DMS 273 (cell line): ENCODE data around the gene SDE2.
"Not testable (repeated sequence)": the region's sequence is repeated elsewhere in the genome, so short reads cannot be mapped to it uniquely, and the experiment has no call there.

ENCODE experiments used
- DNase-seq: peaks from one replicate; lab custom pipeline; 2025; ENCODE audit not compliant: unreplicated experiment; lab: John Stamatoyannopoulos, UW

Gene SDE2

DNA sequence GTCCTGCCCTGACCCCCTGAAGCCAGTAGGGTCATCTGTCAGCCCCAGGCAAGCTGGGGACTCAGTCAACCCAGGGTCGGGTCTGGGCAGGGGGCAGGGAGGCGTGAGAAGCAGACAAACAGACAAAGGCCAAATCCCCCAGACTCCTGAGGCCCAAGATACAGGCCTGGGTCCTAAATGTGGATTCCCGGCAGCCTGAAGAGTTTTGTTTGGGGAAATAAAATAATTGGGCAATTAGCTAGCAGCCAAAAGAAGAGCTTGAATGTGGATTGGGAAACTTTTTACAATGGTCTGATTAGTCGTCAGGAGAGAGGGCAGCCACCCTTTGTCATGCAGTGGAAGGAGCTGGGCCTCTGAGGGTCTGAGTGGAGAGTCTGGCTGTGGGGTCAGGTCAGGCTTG is 53.6 kb downstream of the SDE2 start:
- DNase-seq = no peak

DNA sequence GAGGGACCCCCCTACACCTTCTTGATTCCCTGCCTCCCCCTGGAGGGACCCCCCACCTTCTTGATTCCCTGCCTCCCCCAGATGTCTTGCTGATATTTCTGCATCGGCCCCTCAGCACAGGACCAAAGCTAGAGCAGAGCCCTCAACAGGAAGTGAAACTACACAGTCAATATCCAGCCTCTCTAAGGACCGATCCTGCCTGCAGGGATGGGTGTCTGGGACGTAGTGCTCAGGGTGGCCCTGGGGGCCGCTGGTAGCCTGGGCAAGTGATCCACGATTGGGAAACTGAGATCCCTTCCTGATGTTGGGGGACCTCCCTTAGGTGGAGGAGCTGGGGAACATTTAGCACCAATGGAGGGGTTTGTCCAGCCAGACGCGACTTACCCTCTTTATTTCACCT is 54.2 kb downstream of the SDE2 start:
- DNase-seq = no peak

DNA sequence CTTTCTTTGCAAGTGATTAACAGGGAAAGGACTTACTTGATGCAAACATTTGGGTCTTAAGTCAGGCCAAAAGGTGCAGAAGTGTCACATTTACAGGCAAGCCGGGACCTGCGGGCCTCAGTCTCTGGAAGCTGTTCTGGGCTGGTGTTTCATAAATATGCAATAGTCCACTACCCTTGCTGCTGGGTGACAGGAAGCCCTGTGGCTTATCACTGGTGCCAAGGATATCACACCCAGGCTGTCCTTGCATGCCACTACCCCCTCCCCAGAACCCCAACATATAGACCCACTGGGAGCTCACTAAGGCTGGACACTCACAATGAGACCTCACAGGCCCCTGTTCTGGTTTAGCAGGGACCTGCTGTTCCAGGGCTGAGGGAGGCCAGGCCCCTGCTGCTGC is 54.8 kb downstream of the SDE2 start:
- no peak for DNase-seq

DNA sequence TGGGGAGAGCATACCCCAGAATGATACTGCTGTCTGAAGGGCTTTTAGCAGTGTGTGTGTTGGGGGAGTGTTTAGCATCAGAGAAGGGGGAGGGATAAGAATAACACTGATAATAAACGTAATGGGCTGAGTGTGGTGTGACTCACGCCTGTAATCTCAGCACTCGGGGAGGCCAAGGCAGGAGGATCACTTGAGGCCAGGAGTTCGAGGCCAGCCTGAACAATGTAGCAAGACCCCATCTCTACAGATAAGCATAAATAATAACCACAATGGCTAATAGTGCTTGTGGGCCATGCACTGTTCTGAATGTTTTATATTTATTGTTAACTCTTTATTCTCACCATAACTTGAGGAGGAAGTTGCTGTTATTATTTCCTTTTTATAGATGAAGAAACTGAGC is 55.6 kb downstream of the SDE2 start:
- DNase-seq = no peak

DNA sequence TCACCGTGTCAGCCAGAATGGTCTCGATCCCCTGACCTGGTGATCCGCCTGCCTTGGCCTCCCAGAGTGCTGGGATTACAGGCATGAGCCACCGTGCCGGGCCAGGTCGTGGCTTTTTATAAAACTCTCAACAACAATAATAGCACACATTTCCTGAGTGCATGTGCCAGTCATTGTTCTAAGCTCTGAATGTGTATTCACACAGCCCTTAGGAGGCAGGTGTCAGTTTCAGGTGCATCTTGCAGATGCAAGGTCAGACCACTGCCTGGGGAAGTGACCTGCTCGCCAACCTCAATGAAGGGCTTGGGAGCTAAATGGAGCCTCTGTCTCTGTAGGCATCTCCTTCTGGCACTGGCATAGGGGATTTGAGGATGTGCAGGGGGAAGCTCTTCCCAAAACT is 56.6 kb downstream of the SDE2 start:
- DNase-seq = no peak

DNA sequence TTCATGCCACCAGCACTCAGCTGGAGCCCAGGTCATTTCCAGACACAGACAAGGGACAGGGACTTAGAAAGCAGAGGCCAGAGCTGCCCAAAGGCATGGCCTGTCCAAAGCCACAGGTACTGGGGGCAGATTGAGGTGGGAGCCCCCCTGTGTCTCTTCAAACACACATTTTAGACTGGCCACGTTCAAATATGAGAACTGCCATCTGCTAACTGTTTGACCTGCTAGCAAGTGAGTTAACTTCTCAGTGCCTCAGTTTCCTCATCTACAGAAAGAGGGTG is 57.3 kb downstream of the SDE2 start:
- DNase-seq = no peak

DNA sequence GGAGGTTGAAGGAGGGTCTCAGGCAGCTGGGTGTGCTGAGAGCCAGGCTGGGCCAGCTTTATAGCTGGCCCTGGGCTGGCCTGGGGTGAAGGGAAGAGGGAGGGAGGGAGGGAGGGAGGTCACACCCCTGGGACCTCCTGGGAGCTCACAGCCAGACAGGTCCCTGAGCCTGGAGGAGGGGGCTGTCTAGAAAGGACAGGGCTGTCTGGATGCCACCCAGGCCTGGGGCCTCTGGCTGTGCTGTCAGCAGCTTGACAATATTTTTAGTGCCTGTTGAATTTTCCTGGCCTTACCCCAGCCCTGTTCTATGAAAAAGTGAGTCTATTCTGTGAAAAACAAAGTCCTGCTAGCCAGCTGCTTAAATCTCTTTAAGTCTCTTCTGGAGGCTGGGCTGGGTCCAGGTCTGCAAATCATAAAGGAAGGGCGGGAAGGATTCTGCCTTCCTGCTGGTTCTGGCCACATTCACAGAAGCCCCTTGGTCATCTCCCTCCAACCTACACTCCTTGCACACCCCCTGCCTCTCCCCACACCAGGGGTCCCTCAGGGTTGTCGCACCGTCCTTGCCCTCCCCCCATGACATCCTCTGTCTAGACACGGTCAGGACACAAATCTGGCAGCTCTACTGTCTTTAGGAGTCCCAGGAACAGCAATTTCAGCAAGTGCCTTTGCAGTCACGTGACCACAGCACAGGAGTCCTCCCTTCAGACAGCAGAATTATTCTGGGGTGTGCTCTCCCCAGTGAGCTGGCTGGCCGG is 57.8 kb downstream of the SDE2 start, which contains the start of gene LEFTY2:
LEFTY2 (minus strand) TSS at position 34 of the 755 bp plus-strand sequence. CDS start 80 bp downstream, outside the sequence.
- DNase-seq = no peak

DNA sequence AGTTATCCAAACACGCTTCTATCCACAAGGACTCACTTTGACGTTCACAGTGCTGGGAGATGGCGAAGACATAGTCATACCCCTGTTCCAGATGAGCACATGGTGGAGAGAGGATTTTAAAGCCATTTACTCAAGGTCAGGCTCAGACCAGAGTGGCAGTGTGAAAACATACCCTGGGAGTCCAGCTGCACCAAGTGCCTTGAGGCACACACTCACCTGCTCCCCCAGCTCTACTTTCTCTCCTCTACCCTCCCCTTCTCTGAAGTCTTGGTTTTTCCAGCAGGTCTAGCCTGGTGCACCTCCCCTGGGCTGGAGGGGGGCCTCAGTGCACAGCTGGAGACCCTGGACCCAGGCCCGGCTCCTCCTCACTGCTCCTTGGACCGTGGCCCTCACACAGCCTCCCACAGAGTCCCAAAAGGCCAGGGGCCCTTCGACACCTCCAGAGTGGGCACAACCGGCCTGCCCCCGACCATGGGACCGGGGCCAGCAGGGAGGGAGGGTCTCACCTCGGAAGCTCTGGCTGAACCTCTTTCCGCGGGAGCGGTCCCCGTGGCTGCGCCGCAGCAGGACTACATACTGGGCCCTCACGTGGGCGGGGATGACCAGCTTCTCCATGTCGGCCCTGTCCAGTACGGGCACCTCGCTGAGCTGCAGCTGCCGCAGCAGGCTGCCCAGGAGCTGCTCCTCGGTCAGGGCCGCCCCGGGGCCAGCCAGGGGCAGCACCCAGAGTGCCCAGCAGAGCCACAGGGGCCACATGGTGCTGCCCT is 58.6 kb downstream of the SDE2 start:
- no peak for DNase-seq

DNA sequence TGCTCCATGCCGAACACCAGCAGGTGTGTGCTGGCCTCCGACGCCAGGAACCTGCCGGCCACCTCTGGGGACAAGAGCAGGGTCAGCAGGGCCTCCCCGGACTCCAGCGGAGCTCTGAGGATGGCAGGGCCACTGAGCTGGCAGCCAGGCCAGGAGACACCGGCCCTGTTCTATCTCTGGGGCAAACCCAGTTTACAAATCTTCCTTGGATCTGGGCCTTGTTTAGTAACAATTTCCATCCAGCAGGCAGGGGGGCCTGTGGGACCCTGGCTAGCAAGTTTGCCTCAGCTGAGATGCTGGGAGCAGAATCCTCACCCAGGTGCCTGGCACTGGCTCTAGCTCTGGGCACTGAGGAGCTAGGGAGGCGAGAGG is 59.2 kb downstream of the SDE2 start:
- not testable (repeated sequence) for DNase-seq

DNA sequence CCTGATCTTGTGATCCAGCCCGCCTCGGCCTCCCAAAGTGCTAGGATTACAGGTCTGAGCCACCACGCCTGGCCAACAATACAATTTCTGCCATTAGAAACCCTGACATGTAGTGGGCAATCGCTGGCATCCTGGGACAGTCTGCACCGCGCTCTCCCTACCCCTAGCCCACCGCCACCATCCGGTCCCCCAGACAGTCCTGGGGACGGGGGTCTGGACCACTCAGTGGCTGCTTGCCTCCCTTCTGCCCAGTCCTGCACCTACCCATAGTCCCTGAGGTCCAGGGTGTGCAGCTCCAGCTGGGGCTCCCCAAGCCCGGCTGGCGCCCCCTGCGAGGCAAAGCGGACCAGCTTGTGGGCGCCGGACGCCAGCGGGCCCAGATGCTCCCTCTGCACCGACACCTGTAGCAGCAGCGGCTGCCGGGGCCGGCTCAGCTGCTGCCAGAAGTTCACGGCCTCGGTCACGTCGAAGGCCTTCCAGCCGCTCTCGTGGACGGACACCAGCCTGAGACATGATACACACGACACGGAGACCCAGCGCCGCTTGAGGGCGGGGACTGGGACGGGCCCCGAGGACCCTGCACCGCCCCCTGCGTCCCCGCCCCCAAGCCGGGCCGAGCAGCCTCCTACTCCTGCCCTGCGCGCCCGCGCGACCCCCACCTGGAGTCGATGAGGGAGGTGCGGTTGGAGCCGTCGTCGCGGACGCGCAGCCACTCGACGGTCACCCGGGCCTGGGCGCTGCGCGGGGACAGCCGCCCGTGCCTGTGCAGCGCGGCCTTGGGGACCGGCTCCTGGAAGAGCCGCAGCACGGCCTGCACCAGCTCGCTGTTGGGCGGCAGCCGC is 59.8 kb downstream of the SDE2 start:
- not testable (repeated sequence) for DNase-seq

DNA sequence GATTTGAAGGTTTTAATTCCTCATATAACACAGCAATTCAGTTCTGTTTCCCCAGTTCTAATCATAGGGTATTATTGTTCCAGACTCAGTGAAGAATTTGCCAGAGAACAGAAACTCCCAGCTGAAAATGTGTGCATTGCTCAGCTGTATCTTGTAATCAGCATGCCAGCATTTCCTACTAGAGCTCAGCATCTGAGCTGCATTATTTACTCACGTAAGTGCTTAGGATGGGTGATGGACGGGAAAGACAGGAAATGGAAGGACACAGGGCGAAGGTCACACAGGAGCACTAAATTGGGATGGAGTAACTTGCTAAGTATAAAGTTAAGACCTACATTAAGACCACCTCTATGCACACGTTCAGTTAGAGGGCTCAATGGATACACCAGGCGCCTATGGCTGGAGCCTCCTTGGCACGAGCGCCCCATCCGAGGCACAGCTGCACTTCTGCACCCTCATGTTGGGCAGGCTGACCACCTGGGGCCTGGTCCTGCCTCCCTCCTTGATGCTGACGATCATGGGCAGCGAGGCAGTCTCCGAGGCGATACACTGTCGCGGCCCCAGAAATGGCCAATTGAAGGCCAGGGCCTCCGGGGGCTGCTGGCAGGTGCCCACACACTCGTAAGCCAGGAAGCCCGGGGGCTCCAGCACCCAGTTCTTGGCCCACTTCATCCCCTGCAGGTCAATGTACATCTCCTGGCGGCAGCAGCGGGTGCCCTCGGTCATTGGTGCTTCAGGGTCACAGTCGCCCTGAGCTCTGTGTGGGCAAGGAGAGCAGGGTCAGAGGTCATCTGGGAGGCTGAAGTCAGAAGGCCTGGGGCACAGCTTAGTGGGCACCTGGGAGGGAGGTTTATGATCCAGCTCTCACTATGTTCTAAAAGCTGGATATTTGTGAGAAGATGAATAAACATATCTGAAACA is 61.8 kb downstream of the SDE2 start:
- no peak for DNase-seq

DNA sequence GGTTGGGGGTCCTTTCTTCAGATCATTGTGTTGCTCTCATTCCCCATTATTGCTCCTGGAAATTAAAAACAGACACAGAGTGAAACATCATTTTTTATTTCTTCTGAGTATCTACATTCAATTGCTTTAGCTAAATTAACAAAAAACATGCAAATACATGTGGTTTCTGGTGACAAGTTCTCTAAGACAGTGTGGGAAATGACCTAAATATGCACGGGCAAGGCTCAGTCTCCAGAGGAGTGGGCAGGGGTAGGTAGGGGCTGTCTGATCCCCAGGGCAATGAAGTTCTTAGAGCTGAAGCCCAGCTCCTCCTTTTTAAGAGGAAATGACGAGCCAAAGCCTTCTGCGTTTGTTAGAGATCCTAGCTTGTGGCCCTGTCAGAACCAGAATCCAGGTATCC is 62.6 kb downstream of the SDE2 start:
- DNase-seq = no peak

DNA sequence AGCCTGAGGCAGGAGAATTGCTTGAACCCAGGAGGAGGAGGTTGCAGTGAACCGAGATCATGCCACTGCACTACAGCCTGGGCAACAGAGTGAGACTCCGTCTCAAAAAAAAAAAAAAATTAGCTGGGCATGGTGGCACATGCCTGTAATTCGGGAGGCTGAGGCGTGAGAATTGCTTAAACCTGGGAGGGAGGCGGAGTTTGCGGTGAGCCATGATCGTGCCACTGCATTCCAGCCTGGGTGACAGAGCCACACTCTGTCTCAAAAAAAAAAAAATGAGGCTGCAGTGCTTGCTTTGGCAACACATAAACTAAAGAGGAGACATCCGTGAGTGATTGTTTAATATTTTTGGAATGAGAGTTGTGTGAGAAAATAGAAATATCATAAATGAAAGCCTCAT is 63.1 kb downstream of the SDE2 start:
- not testable (repeated sequence) for DNase-seq

DNA sequence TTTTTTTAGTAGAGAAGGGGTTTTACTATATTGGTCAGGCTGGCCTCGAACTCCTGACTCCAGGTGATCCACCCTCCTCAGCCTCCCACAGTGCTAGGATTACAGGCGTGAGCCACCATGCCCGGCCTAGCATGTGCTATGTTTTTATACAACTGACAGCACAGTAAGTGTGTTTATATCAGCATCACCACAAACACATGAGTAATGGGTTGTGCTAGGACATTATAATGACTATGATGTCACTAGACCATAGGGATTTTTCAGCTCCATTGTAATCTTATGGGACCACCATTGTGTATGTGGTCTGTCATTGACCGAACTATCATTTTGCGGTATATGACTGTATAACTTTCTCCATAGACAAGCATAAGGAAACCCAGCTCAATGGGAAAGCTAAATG is 64.4 kb downstream of the SDE2 start:
- no peak for DNase-seq

DNA sequence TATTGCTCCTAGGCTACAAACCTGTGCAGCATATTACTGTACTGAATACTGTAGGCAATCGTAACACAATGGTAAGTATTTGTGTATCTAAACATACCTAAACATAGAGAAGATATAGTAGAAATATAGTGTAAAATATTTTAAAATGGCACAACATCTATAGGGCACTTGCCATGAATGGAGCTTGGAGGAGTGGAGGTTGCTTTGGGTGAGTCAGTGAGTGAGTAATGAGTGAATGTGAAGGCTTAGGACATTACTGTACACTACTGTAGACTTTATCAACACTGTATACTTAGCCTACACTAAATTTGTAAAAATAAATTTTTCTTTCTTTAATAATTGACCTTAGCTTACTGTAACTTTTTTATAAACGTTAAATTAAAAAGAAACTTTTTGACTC is 66.1 kb downstream of the SDE2 start:
- no peak for DNase-seq
